ENCODE data around the gene MYCL. TPM values are rescaled to one million over a fixed set of nuclear protein-coding genes. Genes with fewer than 3 reads are reported as not detected.

MYCL gene
- total RNA-seq, 1 experiment from 2014 or later, result 7.8 TPM

GRCh38 chr1:39946216-39946615 is 44.5 kb upstream of the MYCL start:
- H3K36me3 Mint-ChIP-seq (ENCODE audit: insufficient read depth, unreplicated experiment), result no peaks in the 10 kb centered on the region

GRCh38 chr1:39944410-39945112 is 42.8 kb upstream of the MYCL start:
- Mint-ChIP-seq H3K9me3 (ENCODE audit: unreplicated experiment) (no peaks in the 10 kb centered on the region), H3K4me1 (ENCODE audit: low read depth, unreplicated experiment) (peaks cover 7% of the 10 kb centered on the region), H3K36me3 (ENCODE audit: insufficient read depth, unreplicated experiment) (no peaks in the 10 kb centered on the region), H3K27ac (ENCODE audit: unreplicated experiment) (no peak overlapping the region), H3K4me3 (ENCODE audit: unreplicated experiment) (no peak overlapping the region), H3K27me3 (ENCODE audit: insufficient read depth, unreplicated experiment) (no peaks in the 10 kb centered on the region)
- no TSS peak for BruUV-seq (replicated peaks)
- Histone ChIP-seq H3K36me3 (ENCODE audit: control insufficient read depth, insufficient read depth, low read length) (no peaks in the 10 kb centered on the region), H3K9me3 (no peaks in the 10 kb centered on the region), H3K4me3 (ENCODE audit: low read depth, low read length) (no peak overlapping the region), H3K4me1 (no peaks in the 10 kb centered on the region), H3K27me3 (replicated peaks; ENCODE audit: control insufficient read depth, insufficient read depth, low read length) (no peaks in the 10 kb centered on the region)
- no peak for DNase-seq
- ChIA-PET POLR2A (no interaction called here), CTCF (no interaction called here)
- intact Hi-C loops (cut with micrococcal nuclease; ENCODE audit: unreplicated experiment), result no loop called here
- TF ChIP-seq CTCF (IDR thresholded peaks at IDR 0.05; ENCODE audit: insufficient read depth in 1 of 2, low read depth in 1 of 2, low read length in 1 of 2, severe bottlenecking in 1 of 2, unreplicated experiment in 1 of 2), result no peak

More at GRCh38 chr1:39946216-39946615, 44.5 kb upstream of the MYCL start:
- Histone ChIP-seq H3K4me3 (ENCODE audit: low read depth, low read length) (no peak overlapping the region), H3K4me1 (no peaks in the 10 kb centered on the region), H3K36me3 (ENCODE audit: control insufficient read depth, insufficient read depth, low read length) (no peaks in the 10 kb centered on the region), H3K9me3 (no peaks in the 10 kb centered on the region), H3K27me3 (replicated peaks; ENCODE audit: control insufficient read depth, insufficient read depth, low read length) (no peaks in the 10 kb centered on the region)
- POLR2A ChIA-PET, result no interaction called here
- intact Hi-C loops (cut with micrococcal nuclease; ENCODE audit: unreplicated experiment), result no loop called here
- no TSS peak for BruUV-seq (replicated peaks)
- Mint-ChIP-seq H3K27ac (ENCODE audit: unreplicated experiment) (no peak overlapping the region), H3K4me1 (ENCODE audit: low read depth, unreplicated experiment) (peaks cover 7% of the 10 kb centered on the region), H3K27me3 (ENCODE audit: insufficient read depth, unreplicated experiment) (no peaks in the 10 kb centered on the region), H3K9me3 (ENCODE audit: unreplicated experiment) (no peaks in the 10 kb centered on the region), H3K4me3 (ENCODE audit: unreplicated experiment) (no peak overlapping the region)
- TF ChIP-seq CTCF (IDR thresholded peaks at IDR 0.05; ENCODE audit: insufficient read depth in 1 of 2, low read depth in 1 of 2, low read length in 1 of 2, severe bottlenecking in 1 of 2, unreplicated experiment in 1 of 2), result no peak
- no peak for DNase-seq
- CTCF ChIA-PET, result interaction anchor here (0.8 kb wide), 1 partner anchor 11 kb away, joined by 4 read pairs; no protein-coding TSS in a partner anchor

GRCh38 chr1:39943471-39944290 is 42.0 kb upstream of the MYCL start:
- CTCF ChIA-PET, result interaction anchor here (1.0 kb wide), 1 partner anchor 42 kb away, joined by 5 read pairs; the partner anchor contains the start of gene MYCL
- POLR2A ChIA-PET, result interaction anchor here (0.7 kb wide), 1 partner anchor 22 kb away, joined by 7 read pairs; no protein-coding TSS in a partner anchor
- no peak for TF ChIP-seq CTCF (IDR thresholded peaks at IDR 0.05; ENCODE audit: insufficient read depth in 1 of 2, low read depth in 1 of 2, low read length in 1 of 2, severe bottlenecking in 1 of 2, unreplicated experiment in 1 of 2)
- intact Hi-C loops (cut with micrococcal nuclease; ENCODE audit: unreplicated experiment), result no loop called here
- Mint-ChIP-seq H3K9me3 (ENCODE audit: unreplicated experiment) (no peaks in the 10 kb centered on the region), H3K27me3 (ENCODE audit: insufficient read depth, unreplicated experiment) (no peaks in the 10 kb centered on the region), H3K4me3 (ENCODE audit: unreplicated experiment) (no peak overlapping the region), H3K36me3 (ENCODE audit: insufficient read depth, unreplicated experiment) (no peaks in the 10 kb centered on the region), H3K4me1 (ENCODE audit: low read depth, unreplicated experiment) (peaks cover 7% of the 10 kb centered on the region), H3K27ac (ENCODE audit: unreplicated experiment) (peak overlapping the region; percentile 30)
- H3K27me3 ChIP-seq (replicated peaks; ENCODE audit: control insufficient read depth, insufficient read depth, low read length), result no peaks in the 10 kb centered on the region
- no peaks in the 10 kb centered on the region for H3K9me3 ChIP-seq
- H3K4me3 ChIP-seq (ENCODE audit: low read depth, low read length), result no peak overlapping the region
- H3K4me1 ChIP-seq, result no peaks in the 10 kb centered on the region
- no peaks in the 10 kb centered on the region for H3K36me3 ChIP-seq (ENCODE audit: control insufficient read depth, insufficient read depth, low read length)
- peak in 1 of 2 experiments; percentile 15 for DNase-seq
- no TSS peak for BruUV-seq (replicated peaks)
